Mesothelial cell of epicardium (in vitro differentiated cells): ENCODE measurements around the gene DVL1. TPM values are rescaled to one million over a fixed set of nuclear protein-coding genes. Genes with fewer than 3 reads are reported as not detected.

ENCODE experiments used
- DNase-seq, 2 experiments: peaks; one replicate each; pipeline ENCODE4 v3.0.0; 2021; ENCODE audit warnings: low spot score in 2 of 2; ENCODE audit not compliant: unreplicated experiment in 2 of 2
- H3K27ac Mint-ChIP-seq: 2 replicates; pipeline ENCODE4 v1.8.0; 2021; ENCODE audit warnings: mixed read lengths
- H3K27me3 Mint-ChIP-seq: 2 replicates; pipeline ENCODE4 v1.8.0; 2021; ENCODE audit warnings: low read depth, mixed read lengths
- H3K36me3 Mint-ChIP-seq: 2 replicates; pipeline ENCODE4 v1.8.0; 2021; ENCODE audit warnings: mixed read lengths
- H3K4me1 Mint-ChIP-seq: 2 replicates; pipeline ENCODE4 v1.8.0; 2021; ENCODE audit warnings: mixed read lengths
- H3K4me3 Mint-ChIP-seq: 2 replicates; pipeline ENCODE4 v1.8.0; 2021; ENCODE audit warnings: mild to moderate bottlenecking, moderate library complexity, mixed read lengths
- H3K9me3 Mint-ChIP-seq: 2 replicates; pipeline ENCODE4 v1.8.0; 2021; ENCODE audit warnings: mixed read lengths
- CTCF ChIP-seq: fragments of 200-600 bp; sonication (generic); IDR thresholded peaks from one replicate; pipeline ENCODE4 v1.5.0; 2021; ENCODE audit warnings: antibody characterized with exemption; ENCODE audit not compliant: unreplicated experiment
- total RNA-seq: library from RNA; stranded (reverse); gene quantifications from 3 replicates; pipeline ENCODE4 v1.2.1, GENCODE V29; 2021

DVL1 gene
- total RNA-seq, 1 donor from 2014 or later = 54.5 TPM

GRCh38 chr1:1295154-1295923 lies 53.9 kb downstream of the DVL1 start:
- Mint-ChIP-seq H3K9me3 (no peaks in the 10 kb centered on the region), H3K36me3 (no peaks in the 10 kb centered on the region), H3K4me1 (peaks cover 7% of the 10 kb centered on the region), H3K4me3 (no peak overlapping the region), H3K27ac (no peak overlapping the region), H3K27me3 (no peaks in the 10 kb centered on the region)
- no peak for TF ChIP-seq CTCF
- DNase-seq = no peak

GRCh38 chr1:1294250-1294890 lies 54.8 kb downstream of the DVL1 start:
- Mint-ChIP-seq H3K9me3 (no peaks in the 10 kb centered on the region), H3K4me3 (no peak overlapping the region)

GRCh38 chr1:1293263-1294249 lies 55.7 kb downstream of the DVL1 start:
- no peak for TF ChIP-seq CTCF
- no peak overlapping the region for H3K27ac Mint-ChIP-seq
- H3K4me3 Mint-ChIP-seq = no peak overlapping the region
- H3K36me3 Mint-ChIP-seq = no peaks in the 10 kb centered on the region
- H3K27me3 Mint-ChIP-seq = peaks cover 2% of the 10 kb centered on the region
- DNase-seq = no peak
- peaks cover 7% of the 10 kb centered on the region for H3K4me1 Mint-ChIP-seq
- H3K9me3 Mint-ChIP-seq = no peaks in the 10 kb centered on the region

More at GRCh38 chr1:1294250-1294890, 54.8 kb downstream of the DVL1 start:
- Mint-ChIP-seq H3K27ac (no peak overlapping the region), H3K36me3 (no peaks in the 10 kb centered on the region), H3K4me1 (peaks cover 7% of the 10 kb centered on the region), H3K27me3 (peaks cover 2% of the 10 kb centered on the region)
- no peak for TF ChIP-seq CTCF
- no peak for DNase-seq

- Mint-ChIP-seq H3K27ac (no peak overlapping the region), H3K36me3 (no peaks in the 10 kb centered on the region), H3K4me1 (peaks cover 7% of the 10 kb centered on the region), H3K9me3 (no peaks in the 10 kb centered on the region), H3K4me3 (no peak overlapping the region), H3K27me3 (peaks cover 2% of the 10 kb centered on the region)
- no peak for DNase-seq
- no peak for TF ChIP-seq CTCF
Observed at GRCh38 chr1:1292851-1293250, 56.4 kb downstream of the DVL1 start.

- Mint-ChIP-seq H3K27me3 (peaks cover 2% of the 10 kb centered on the region), H3K4me1 (peaks cover 7% of the 10 kb centered on the region), H3K36me3 (no peaks in the 10 kb centered on the region), H3K4me3 (no peak overlapping the region), H3K9me3 (no peaks in the 10 kb centered on the region), H3K27ac (no peak overlapping the region)
- no peak for TF ChIP-seq CTCF
- DNase-seq = no peak
Observed at GRCh38 chr1:1292442-1292779, 56.8 kb downstream of the DVL1 start.
